LNCaP clone FGC (cell line): Measurements from ENCODE around the gene NT5C1B.

ENCODE experiments used
- DNase-seq: peaks from one replicate; pipeline ENCODE4 v3.0.0-alpha.2; 2011; ENCODE audit warnings: low read depth
- H3K4me3 ChIP-seq: 2 replicates; pipeline ENCODE4 v1.5.1; 2011; ENCODE audit warnings: mild to moderate bottlenecking, low read depth, low read length, control low read depth
- TF ChIP-seq, protein P1 (sequence below): IDR thresholded peaks from 2 replicates; pipeline ENCODE4 v1.5.1; 2012; ENCODE audit warnings: mild to moderate bottlenecking; ENCODE audit not compliant: control insufficient read depth, insufficient read depth; ENCODE audit errors: extremely low read depth

Gene NT5C1B

GRCh38 chr2:18580606-18581005 is 8.8 kb downstream of the NT5C1B start:
- TF ChIP-seq, protein P1, sequence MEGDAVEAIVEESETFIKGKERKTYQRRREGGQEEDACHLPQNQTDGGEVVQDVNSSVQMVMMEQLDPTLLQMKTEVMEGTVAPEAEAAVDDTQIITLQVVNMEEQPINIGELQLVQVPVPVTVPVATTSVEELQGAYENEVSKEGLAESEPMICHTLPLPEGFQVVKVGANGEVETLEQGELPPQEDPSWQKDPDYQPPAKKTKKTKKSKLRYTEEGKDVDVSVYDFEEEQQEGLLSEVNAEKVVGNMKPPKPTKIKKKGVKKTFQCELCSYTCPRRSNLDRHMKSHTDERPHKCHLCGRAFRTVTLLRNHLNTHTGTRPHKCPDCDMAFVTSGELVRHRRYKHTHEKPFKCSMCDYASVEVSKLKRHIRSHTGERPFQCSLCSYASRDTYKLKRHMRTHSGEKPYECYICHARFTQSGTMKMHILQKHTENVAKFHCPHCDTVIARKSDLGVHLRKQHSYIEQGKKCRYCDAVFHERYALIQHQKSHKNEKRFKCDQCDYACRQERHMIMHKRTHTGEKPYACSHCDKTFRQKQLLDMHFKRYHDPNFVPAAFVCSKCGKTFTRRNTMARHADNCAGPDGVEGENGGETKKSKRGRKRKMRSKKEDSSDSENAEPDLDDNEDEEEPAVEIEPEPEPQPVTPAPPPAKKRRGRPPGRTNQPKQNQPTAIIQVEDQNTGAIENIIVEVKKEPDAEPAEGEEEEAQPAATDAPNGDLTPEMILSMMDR, result no peak
- no peak overlapping the region for H3K4me3 ChIP-seq
- DNase-seq, result no peak

DNA sequence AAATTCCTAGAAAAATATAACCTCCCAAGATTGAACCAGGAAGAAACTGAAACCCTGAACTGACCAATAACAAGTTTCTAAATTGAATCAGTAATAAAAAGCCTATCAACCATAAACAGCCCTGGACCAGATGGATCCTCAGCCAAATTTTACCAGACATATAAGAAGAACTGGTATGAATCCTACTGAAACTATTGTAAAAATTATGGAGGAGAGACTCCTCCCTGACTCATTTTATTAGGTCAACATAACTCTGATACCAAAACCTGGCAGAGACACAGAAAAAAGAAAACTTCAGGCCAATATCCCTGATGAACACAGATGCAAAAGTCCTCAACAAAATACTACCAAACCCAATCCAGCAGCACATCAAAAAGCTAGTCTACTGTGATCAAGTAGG is 11.3 kb downstream of the NT5C1B start:
- H3K4me3 ChIP-seq, result no peak overlapping the region
- TF ChIP-seq, protein P1, result no peak
- DNase-seq, result no peak

DNA sequence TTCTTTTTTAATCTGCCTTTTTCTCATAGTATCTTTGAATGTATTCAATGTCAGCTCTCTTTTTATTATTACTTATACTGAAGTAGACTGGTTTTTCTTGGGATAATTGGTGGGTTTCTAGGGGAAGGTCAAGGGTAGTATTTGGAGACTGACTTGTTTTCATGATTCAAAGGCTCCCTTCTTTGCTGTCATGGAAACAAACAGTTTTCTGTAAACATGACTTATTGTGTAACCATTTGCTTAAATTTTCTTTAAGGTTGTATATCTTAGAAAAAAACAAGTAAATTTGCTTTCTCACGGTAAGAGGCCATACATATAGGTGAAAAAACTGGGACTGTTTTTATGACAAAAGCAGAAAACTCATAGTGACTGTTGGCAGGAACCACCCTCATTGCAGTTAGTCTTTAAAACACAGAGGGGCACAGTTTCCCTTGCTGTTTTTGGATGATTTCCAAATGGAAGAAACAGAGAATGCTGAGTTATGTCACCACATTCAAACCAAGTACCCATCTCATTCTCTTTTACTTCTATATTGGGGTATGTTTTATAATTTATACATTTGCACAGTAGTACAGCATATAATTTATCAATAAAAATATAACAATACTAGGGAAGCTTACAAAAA is 23.1 kb downstream of the NT5C1B start:
- TF ChIP-seq, protein P1, result no peak
- H3K4me3 ChIP-seq, result no peak overlapping the region
- DNase-seq, result no peak

- DNase-seq, result no peak
- peak overlapping the region; percentile 79 for H3K4me3 ChIP-seq
- TF ChIP-seq, protein P1, result no peak
These were observed 28.6 kb downstream of the NT5C1B start for GRCh38 chr2:18560797-18561085.

DNA sequence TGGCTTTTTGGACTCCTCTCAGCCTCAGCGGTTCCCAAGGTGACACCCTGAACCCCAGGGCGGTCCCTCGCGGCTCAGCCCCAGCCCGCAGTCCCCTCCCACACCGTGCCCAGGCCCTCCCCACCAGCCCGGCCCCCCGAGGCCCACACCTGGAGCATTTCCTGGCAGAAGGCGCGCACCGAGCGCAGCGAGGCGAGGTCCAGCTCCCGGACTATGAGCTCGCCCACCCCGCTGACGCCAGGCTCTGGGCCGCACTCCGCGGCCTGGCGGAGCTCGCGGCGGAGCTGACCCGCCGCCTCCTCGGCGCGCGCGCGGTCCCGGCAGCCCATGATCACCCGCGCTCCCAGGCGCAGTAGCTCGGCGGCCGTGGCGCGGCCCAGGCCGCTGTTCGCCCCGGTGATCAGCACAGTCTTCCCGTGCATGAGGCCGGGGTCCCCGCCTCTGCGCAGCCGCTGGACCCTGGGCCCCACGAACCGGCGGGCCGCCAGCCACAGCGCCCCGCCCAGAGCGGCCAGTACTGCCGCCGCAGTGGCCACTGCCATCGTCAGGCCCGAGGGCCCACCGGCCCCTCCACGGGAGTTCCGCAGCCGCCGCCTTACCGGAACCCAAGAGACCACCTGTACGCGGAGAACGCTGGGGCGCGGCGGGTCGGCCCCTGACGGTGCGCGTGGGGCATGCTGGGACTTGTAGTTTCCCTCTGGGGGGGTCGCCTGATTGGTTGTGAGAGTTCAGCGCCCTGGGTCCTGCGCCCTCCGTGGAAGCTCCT is 29.2 kb downstream of the NT5C1B start, which contains the start of gene RDH14:
RDH14 (minus strand) TSS at position 623 of the 766 bp plus-strand sequence; CDS start at position 542, 81 bp downstream.
- H3K4me3 ChIP-seq, result peak within 1 kb of the TSS; percentile 79
- peak; percentile 61 for DNase-seq
- TF ChIP-seq, protein P1, result no peak

GRCh38 chr2:18559531-18560030 is 29.8 kb downstream of the NT5C1B start:
- TF ChIP-seq, protein P1, result no peak
- H3K4me3 ChIP-seq, result peak overlapping the region; percentile 79
- no peak for DNase-seq
